Stimulated activated CD8-positive, alpha-beta memory T cell treated with anti-CD3 and anti-CD28 coated beads, Interleukin-12 subunit alpha, Interleukin-12 subunit beta, amount 100 ng/mL, for 1 hour (primary cell): Measurements from ENCODE around the gene ELOVL1.

Experiments
- DNase-seq: peaks from one replicate; pipeline ENCODE4 v3.0.0-alpha.2; 2020; ENCODE audit warnings: low read depth

ELOVL1 gene

GRCh38 chr1:43354936-43355335, 12.9 kb downstream of the ELOVL1 start:
- DNase-seq = no peak

- no peak for DNase-seq
Measured at GRCh38 chr1:43354471-43354870, 13.3 kb downstream of the ELOVL1 start.

GRCh38 chr1:43352881-43353280, 14.9 kb downstream of the ELOVL1 start:
- DNase-seq = no peak

GRCh38 chr1:43352351-43352705, 15.5 kb downstream of the ELOVL1 start:
- no peak for DNase-seq

GRCh38 chr1:43351421-43352350, 16.1 kb downstream of the ELOVL1 start:
- no peak for DNase-seq

- no peak for DNase-seq
Measured at GRCh38 chr1:43350976-43351375, 16.8 kb downstream of the ELOVL1 start.

GRCh38 chr1:43349594-43350306, 18.1 kb downstream of the ELOVL1 start:
- DNase-seq = no peak

GRCh38 chr1:43348809-43349593, 18.8 kb downstream of the ELOVL1 start:
- DNase-seq = no peak

- DNase-seq = no peak
Measured at GRCh38 chr1:43348343-43348808, 19.4 kb downstream of the ELOVL1 start.

- no peak for DNase-seq
Measured at GRCh38 chr1:43346636-43347035, 21.2 kb downstream of the ELOVL1 start.

GRCh38 chr1:43345120-43345519, 22.7 kb downstream of the ELOVL1 start:
- no peak for DNase-seq

- no peak for DNase-seq
Measured at GRCh38 chr1:43344267-43344850, 23.5 kb downstream of the ELOVL1 start.

GRCh38 chr1:43340559-43340958, 27.3 kb downstream of the ELOVL1 start:
- no peak for DNase-seq

- no peak for DNase-seq
Measured at GRCh38 chr1:43339584-43340232, 28.1 kb downstream of the ELOVL1 start.

- no peak for DNase-seq
Measured at GRCh38 chr1:43338001-43338400, 29.8 kb downstream of the ELOVL1 start.

GRCh38 chr1:43337588-43337987, 30.2 kb downstream of the ELOVL1 start, which contains the start of gene MPL:
TSS of gene MPL (plus strand) at chr1:43337818. CDS start at chr1:43337849, 31 bp downstream.
- DNase-seq = no peak

- no peak for DNase-seq
Measured at GRCh38 chr1:43334453-43335205, 33.2 kb downstream of the ELOVL1 start.

GRCh38 chr1:43331688-43332087, 36.1 kb downstream of the ELOVL1 start:
- DNase-seq = no peak

GRCh38 chr1:43329995-43330751, 37.6 kb downstream of the ELOVL1 start:
- no peak for DNase-seq
